Measurements from ENCODE around the gene OCA2. TPM values are rescaled to one million over a fixed set of nuclear protein-coding genes. Genes with fewer than 3 reads are reported as not detected.

The OCA2 gene
- total RNA-seq, 1 donor, result not detected

DNA sequence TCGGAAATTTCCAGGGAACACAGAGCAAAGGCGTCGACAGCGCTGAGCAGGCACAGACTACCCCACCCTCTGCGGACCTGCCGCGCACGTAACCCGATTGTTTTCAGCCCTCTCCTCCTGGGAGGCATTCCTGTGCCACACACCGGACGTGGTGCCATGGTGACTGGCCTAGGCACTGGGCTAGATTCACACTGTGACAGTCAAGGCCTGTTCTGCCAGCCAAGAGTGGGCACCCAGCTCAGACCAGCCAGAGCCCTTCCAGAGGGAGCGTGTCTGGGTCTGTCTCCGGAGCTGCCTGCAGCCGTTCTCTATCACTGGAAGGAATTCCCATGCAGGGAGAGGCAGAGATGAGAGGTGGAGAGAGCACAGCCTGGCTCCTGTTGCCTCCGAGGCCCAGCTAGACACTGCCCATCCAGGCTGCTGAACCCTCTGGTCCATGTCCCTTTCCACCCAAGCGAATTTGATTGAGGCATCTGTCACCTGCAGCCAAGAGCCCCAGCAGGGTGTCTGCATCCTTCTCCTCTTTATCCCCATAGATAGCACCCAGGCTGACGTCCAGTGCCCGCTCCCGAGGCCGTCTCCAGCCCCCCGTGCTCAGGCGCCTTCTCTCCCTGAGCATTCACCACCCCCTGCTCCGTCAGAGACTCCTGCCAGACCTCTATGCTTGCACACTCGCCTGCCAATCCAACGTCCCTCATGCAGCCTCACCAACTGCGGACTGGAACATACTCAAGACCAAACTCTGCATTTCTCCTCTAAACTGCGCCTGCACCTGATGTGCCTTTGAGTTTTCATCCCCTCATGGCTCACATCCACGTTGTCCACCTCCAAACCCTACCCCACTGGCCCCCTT, 267.5 kb downstream of the OCA2 start:
- DNase-seq (ENCODE audit: low read depth in 2 of 3, low spot score in 2 of 3), result no peak

- DNase-seq (ENCODE audit: low read depth in 2 of 3, low spot score in 2 of 3), result no peak
Observed at GRCh38 chr15:27828746-27829145, 270.4 kb downstream of the OCA2 start.

- DNase-seq (ENCODE audit: low read depth in 2 of 3, low spot score in 2 of 3), result no peak
Observed at GRCh38 chr15:27826902-27827714, 272.0 kb downstream of the OCA2 start.

DNA sequence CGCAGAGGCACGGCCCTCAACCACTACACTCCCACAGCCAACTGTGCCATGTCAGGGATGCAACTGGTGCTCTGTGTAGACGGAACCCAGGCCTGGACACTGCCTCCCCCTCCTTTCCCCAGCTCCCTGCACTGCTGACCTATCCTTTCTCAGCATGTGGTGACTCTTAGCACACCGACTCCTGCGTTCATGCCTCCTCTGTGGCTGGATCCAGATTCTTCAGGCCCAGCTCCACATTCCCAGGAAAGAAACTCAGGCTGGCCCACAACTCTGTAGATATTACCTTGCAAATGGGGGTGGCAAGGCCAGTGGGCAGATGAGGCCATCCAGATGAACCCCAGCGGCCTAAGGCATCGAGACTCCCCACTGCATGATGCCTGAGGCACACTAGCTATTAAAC, 272.7 kb downstream of the OCA2 start:
- no peak for DNase-seq (ENCODE audit: low read depth in 2 of 3, low spot score in 2 of 3)

- DNase-seq (ENCODE audit: low read depth in 2 of 3, low spot score in 2 of 3), result no peak
Observed at GRCh38 chr15:27824841-27825422, 274.2 kb downstream of the OCA2 start.

- DNase-seq (ENCODE audit: low read depth in 2 of 3, low spot score in 2 of 3), result no peak
Observed at GRCh38 chr15:27821273-27821672, 277.8 kb downstream of the OCA2 start.

DNA sequence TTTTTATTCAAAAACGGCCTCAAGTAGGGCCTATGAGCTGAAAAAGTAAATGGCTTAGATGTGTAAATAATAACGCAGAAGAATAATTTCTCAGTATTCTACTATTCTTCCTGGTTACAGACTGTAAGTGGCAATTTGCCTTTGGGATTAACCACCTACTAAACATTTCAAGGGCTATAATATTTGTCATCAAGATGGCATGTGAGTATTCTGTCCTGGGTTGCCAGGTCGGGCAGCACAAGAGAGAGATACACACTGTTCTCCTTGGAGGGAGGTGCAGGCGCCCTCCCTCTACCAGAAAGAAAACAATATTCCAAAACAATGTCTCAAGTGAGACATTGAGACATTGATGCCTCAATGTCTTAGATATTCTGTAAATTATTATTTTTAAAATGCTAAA, 278.4 kb downstream of the OCA2 start:
- no peak for DNase-seq (ENCODE audit: low read depth in 2 of 3, low spot score in 2 of 3)

- no peak for DNase-seq (ENCODE audit: low read depth in 2 of 3, low spot score in 2 of 3)
Observed at GRCh38 chr15:27820232-27820631, 278.9 kb downstream of the OCA2 start.

DNA sequence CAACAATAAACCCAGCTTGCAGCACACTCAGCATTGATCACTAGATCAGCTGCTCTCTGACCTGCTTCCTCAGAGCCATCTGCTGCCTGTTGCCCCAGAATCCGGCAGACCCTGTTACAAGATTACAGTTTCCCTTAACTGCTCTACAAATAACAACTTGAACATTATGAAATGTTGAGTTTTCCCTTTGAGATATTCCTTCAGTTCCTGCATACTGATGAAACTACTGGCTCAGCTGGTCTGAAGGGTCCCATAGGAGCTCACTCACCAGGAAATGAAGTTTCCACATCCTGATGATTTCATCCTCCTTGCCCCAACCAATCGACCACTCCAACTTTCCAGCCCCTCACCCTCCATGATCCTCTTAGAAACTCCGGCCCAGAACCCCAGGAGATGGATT, 281.9 kb downstream of the OCA2 start:
- no peak for DNase-seq (ENCODE audit: low read depth in 2 of 3, low spot score in 2 of 3)

DNA sequence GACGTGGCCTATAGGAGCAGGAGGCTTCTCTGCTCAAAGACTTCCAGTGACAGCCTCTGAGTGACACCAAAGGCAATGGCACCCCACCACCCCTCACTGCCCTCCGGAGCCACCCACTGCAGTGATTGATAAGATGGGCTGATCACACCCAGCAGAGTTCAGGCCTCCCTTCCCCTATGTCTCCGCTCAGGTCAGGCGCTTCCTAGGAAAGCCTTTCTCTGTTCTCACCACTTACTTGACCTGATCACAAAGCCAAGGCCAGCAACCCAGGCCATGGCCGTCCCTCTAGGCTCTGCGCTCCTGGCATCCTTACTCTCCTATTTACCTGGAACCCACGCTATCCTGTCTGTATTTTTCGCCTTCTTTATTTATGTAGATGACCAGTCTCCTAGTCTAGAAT, 282.3 kb downstream of the OCA2 start:
- DNase-seq (ENCODE audit: low read depth in 2 of 3, low spot score in 2 of 3), result no peak

DNA sequence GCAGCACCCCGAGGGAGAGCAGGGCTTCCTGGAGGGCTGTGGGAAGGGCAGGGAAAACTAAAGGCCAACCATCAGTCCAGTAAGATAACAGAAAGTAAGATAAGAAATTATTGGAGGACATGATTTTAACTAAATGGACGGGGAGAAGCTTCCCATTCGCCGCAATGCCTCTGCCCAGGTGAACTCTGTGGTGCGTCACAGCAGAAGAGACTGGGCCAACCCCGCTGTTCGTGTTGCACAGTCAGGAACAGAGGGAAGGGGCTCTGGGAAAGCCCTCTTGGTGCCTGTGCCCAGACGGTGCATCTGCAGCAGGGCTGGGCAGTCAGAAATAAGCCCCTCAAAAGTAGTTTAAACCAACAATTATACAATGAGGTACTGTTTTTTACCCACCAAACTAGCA, 284.1 kb downstream of the OCA2 start:
- no peak for DNase-seq (ENCODE audit: low read depth in 2 of 3, low spot score in 2 of 3)

- no peak for DNase-seq (ENCODE audit: low read depth in 2 of 3, low spot score in 2 of 3)
Observed at GRCh38 chr15:27813139-27813538, 286.0 kb downstream of the OCA2 start.

DNA sequence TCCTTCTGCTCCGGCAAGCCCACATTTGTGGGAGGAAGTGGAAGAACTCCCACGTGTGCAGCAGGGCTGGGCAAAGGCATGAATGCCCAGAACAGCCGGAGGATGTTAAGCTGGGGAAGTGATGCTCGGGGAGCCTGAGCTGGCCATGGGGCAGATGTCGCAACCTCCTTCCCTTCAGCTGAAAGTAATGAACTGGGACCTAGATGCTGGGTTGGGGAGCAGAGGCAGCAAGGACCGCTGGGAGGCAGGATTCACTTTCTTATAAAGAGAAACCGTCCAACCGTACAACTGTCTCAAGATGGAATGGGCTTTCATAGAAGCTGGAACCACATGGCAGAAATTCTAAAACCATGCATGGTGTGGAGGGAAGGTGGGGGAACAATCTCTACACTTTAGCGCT, 290.9 kb downstream of the OCA2 start:
- no peak for DNase-seq (ENCODE audit: low read depth in 2 of 3, low spot score in 2 of 3)

GRCh38 chr15:27807335-27807734, 291.8 kb downstream of the OCA2 start:
- no peak for DNase-seq (ENCODE audit: low read depth in 2 of 3, low spot score in 2 of 3)

DNA sequence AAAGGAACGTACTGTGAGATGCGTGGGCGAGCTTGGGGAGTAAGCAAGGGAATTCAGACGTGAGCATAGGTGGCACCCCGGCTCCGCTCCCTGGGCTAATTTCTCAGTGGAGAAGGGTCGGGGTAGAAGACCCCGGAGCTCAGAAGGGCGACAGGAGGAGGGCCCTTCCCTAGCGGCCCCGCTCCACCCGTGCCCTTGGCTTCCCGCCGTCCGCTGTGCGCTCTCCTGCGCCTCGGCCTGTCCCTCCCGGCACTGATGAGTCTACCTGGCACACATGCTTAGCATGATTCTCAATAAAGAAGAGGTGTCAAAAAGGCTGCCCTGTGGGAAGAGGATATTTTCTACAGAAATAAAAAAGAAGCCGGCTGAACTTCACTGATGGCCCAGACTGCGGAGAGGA, 292.7 kb downstream of the OCA2 start:
- DNase-seq (ENCODE audit: low read depth in 2 of 3, low spot score in 2 of 3), result no peak

DNA sequence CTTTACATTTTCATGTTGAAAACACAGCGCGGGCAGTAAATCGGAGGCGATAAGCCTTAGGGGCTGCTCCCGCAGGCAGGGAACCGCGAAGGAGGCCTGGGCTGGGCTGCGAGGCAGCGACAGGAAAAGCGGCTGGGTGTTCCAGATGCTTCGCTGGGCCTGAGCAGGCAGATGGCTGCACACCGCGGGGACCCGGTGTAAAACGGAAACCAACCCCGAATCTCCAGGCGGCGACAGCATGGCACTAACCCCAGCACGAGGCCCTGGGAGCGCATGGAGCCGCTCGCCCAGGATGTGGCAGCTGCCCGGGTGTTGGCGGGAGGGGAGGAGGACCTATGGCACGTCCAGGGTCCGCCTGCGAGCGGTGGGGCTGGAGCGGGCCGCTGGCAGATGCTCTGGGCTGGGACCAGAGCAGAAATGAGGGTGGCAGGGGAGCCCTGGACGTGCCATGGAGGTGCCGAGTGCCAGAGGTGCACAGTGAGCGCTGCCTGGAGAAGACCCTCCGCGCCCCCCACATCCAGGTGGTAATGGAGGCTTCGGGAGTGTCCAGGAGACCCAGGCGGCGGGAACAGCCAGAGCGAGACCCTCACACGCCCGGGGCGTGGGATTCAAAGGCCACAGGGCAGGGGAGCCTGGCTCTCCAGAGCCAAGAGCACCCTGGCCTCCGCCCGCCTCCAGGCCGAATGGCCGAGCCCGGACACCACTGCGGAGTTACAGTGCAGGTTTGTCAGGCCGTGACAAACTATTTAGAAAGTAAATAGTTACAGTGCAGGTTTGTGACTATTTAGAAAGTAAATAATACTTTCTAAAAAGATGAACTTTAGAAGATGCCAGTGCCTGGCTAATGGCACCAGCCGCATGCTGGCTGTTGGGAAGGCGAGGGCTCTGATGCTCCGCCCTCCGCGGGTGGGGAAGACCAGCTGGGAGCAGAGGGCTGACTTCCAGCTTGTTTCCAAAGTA, 293.6 kb downstream of the OCA2 start:
- no peak for DNase-seq (ENCODE audit: low read depth in 2 of 3, low spot score in 2 of 3)

DNA sequence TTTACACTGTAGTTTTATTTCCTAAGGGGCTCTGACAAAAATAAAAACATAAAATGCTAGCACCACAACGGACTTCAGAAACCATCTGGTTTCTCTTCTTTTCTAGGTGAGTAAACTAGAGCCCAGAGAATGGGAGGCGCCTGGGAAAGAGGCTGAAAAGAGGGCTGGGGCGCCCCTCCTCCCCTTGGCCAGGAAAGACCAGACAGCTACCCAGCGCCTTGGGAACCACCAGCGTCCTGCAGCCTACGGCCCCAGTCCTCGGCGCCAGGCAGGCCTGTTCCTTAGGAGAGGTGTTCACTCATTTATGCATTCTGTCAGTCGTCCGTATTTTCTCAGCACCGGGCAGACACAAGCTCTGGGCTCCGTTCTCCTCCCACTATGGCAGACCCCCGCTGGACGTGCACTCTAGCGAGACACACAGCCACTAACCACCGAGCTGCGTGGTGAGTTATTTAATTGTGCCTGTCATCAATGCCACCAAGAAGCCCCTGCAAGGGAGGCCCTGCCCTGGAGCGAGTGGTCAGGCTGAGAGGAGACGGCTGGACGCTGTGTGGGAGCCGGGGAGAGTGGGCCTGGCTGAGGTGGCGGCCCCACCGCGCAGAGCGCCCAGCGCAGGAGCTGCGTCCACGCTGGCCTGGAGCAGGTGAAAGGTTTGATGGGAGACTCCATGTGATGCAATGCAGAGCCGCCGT, 294.4 kb downstream of the OCA2 start:
- no peak for DNase-seq (ENCODE audit: low read depth in 2 of 3, low spot score in 2 of 3)

GRCh38 chr15:27798807-27799206, 300.3 kb downstream of the OCA2 start:
- DNase-seq (ENCODE audit: low read depth in 2 of 3, low spot score in 2 of 3), result no peak

- DNase-seq (ENCODE audit: low read depth in 2 of 3, low spot score in 2 of 3), result no peak
Observed at GRCh38 chr15:27797765-27798164, 301.4 kb downstream of the OCA2 start.
